Fibroblast of skin of abdomen (primary cell): ENCODE data around the gene IYD.
"Not testable (repeated sequence)": the region's sequence is repeated elsewhere in the genome, so short reads cannot be mapped to it uniquely, and the experiment has no call there.

Experiments
- DNase-seq: peaks from one replicate; pipeline ENCODE4 v3.0.0-alpha.2; 2013

IYD gene

DNA sequence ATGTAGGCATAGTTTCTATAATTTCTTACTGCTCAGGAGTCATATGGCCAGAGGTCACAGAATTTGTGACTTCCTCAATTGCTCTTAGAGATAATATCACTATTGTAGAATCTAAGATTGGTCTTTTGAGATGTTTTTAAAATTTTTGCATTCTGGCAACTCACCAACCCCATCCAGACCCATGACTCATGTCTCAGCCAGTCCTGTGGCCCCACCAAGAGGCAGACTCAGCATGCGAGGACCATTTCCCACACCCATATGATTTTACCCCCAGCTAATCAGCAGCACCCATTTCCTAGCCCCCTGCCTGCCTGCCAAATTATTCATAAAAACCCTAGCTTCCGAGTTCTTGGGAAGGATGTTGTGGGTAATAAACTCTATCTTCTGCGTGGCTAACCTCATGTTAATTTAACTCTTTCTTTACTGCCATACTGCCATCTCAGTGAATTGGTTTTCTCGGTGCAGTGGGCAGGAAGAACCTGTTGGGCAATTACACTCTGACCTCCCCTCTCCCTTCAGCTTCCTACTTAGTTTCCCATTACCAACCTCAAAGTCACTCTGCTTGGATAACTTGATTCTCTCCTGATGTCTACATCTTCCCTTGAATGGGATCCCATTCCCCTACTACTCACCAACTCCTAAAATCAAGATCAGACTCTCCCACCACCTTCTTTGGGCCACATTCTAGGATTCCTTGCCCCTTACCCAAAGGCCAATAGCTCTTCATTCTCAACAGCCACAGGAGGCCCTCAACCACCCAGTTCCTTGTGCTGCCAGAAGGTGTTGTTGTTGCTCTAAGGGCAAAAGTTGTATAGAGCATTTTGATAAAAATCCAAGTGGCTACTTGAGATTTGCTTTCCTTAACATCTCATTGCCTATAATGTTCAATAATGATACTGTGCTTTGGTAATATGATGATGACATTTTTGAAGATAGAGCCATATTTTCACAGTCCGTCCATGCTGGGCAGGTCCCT lies 16.2 kb upstream of the IYD start:
- peak; percentile 85 for DNase-seq

- DNase-seq = no peak
These were observed 15.4 kb upstream of the IYD start for GRCh38 chr6:150353445-150353844.

DNA sequence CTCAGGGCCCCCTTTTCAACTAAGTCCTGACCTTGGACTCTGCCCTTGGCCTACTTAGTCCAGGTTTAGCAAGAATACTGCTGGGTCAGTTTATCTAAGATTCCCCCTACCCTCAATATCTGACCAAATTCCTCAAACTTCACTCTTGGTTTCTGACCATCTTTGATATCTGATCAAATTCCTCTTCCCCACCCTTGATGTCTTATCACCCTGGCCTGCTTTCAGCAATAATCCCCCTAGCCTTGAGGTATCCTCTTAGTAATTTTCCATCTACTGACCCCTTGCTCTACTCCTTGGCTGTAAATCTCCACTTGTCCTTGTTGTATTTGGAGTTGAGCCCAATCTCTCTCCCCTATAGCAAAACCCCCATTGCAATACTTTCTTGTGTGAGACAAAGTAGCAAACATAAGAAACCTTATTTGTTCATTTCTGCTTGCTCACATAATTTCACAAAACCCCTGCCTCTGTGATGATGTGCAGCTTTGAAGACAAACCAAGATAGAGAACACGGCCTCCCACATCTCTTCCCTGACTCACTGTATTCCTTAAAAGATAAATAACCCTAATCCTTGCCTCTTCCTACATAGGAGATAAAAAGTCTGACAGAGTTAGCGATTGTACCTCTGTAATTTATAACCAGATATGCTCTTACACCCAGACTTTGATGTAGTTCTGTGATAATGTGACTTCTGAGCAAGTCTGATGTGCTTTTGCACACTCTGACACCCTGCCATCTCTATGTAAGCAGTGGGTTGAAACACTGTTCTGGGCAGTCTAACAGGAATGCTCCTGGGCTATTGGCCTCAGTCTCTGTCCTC lies 13.8 kb upstream of the IYD start:
- DNase-seq = peak; percentile 17

DNA sequence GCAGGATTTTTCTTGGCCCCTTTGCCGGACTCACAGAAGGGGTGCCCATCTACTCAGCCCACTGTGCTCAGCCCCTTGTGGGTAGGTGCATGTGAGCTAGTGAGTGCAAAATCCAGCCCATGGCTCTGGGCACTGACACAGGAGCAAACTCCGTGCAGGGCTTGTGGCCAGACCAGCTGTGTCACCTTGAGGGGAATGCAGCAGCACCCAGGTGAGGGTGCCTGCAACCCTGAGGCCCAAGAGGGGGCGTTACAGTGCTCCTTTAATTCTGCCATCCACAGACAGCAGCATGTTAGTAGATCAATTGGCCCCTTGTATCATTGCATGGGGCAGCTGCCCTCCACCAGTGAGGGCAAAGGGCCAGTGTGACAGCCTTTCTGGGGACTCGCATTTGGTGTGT lies 12.9 kb upstream of the IYD start:
- no peak for DNase-seq

DNA sequence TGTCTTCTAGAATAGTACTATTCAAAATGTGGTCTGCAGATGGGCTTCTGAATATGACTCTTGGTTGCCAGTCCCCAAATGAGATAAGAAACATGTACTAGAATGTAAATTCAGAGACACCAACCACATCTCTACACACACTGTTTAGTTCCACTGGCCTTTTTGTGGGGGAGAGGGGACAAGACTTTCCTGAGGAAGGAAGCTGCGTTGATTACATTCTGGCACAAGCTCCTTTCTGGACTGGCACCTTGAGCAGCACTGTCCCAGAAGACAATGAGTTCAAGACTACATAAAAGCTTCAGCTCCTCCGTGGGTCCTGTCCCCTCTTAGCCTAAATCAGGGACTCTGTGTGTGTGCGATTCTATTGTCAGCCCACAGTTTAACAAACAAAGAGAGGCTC lies 6.9 kb upstream of the IYD start:
- DNase-seq = no peak

DNA sequence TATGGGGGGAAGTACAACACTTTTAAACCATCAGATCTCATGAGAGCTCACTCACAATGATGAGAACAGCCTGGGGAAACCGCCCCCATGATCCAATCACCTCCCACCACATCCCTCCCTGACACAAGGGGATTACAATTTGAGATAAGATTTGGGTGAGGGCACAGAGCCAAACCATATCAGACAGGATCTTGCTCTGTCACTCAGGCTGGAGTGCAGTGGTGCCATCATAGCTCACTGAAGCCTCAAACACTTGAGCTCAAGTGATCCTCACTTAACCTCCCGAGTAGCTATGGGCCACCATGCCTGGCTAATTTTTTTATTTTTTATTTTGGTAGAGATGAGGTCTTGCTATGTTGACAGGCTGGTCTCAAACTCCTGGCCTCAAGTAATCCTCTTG lies 5.1 kb upstream of the IYD start:
- no peak for DNase-seq

GRCh38 chr6:150366118-150366778 lies 2.6 kb upstream of the IYD start:
- DNase-seq = no peak

DNA sequence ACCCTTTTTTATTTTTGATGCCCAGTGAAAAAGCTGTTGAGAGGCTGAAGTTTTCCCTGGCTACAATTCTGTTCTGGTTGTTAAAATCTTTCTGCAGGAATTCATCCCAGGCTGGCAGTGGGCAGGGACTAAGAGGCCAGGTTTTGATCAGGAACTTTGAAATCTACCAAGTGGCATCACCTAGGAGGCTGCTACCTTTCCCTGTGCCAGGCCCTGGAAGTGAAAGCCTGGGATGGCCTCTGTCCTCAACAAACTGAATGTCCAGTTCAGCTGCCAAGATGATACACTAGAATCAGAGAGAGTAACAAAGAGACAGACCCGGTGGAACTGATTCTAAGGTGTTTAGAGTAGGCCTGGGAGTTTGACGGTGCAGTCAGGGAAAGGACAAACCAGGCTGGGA lies 596 bp downstream of the IYD start:
- no peak for DNase-seq

DNA sequence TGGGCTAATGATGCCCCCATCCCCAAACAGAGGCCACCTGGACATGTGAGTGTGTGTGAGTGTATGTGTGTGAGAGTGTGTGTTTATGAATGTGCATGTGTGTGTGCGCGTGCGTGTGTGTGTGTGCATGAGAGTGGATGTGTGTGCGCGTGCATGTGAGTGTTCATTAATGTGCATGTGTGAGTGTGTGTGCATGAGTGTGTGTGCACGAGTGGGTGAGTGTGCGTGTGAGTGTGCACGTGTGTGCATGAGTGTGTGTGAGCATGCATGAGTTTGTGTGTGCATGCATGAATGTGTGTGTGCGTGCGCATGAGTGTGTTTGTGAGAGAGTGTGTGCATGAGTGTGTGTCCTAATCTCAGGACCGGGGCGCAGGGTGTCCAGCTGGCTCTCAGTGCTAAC lies 1.3 kb downstream of the IYD start:
- DNase-seq = no peak

GRCh38 chr6:150371356-150371755 lies 2.5 kb downstream of the IYD start:
- no peak for DNase-seq

GRCh38 chr6:150372051-150372450 lies 3.2 kb downstream of the IYD start:
- no peak for DNase-seq

DNA sequence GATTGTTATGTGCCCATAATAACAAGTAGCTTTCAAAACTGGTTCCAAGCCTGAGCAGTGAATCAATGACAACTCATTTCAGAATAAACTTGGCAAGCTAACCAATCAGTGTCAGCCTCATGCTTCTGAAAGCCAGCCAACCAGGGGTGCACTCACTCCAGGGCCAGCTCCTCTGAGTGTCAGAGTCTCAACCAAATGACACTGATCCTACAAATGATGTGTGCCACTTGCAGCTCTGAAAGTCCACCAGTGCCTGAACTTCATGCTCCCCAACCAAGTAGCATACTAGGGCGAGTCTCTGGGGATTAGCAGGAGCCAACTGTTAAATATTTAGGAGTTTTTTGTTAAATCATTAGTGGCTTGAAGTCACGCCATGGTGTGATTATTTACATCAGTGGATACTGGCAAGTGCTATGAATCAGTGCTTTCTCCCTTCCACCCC lies 4.5 kb downstream of the IYD start:
- DNase-seq = peak; percentile 52

DNA sequence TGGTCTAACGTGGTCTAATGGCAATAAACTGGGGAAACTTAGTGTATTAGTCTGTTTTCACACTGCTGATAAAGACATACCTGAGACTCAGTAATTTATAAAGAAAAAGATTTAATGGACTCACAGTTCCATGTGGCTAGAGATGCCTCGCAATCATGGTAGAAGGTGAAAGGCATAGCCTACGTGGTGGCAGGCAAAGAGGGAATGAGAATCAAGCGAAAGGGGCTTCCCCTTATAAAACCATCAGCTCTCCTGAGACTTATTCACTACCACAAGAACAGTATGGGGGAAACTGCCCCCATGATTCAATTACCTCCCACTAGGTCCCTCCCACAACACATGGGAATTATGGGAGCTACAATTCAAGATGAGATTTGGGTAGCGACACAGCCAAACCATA lies 5.5 kb downstream of the IYD start:
- DNase-seq = not testable (repeated sequence)

- DNase-seq = no peak
These were observed 8.5 kb downstream of the IYD start for GRCh38 chr6:150377211-150377781.

DNA sequence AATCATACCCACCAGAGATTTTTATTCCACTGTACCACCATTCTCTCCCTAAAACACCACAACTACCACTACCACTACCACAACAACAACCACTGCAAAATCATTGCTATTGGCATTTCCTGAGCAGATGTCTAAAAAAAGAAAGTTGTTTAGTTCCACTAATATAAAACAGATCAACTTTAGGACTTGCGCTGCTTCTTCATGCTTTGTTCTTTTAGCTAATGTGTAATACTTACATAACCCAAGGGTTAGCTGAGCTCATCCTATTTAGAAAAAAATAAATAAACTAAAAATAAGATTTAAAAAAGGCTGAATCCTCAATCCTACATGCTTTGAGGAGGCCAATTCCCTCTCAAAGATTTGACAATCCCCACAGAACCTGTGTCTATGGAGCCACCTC lies 11.4 kb downstream of the IYD start:
- DNase-seq = peak; percentile 28

DNA sequence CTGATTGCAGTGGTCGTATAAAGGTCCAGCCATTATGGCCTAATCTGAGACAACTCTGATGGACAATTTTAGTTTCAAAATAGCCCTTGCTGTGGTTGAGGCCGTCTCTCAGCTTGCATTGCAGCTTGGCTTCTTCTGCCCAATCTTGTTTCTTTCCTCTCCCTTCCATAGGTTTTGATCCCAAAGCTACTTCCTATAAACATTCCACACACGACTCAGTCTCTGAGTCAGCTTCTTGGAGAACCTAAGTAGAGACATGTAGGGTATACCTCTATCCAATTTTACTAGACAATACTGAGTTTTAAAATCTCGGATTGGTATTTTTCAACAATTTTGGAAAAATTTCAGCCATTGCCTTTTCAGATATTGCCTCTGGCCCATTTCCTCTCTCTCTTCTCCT lies 13.4 kb downstream of the IYD start:
- peak; percentile 60 for DNase-seq

- DNase-seq = no peak
These were observed 22.6 kb downstream of the IYD start for GRCh38 chr6:150391414-150391813.

GRCh38 chr6:150391890-150392289 lies 23.1 kb downstream of the IYD start:
- DNase-seq = no peak

DNA sequence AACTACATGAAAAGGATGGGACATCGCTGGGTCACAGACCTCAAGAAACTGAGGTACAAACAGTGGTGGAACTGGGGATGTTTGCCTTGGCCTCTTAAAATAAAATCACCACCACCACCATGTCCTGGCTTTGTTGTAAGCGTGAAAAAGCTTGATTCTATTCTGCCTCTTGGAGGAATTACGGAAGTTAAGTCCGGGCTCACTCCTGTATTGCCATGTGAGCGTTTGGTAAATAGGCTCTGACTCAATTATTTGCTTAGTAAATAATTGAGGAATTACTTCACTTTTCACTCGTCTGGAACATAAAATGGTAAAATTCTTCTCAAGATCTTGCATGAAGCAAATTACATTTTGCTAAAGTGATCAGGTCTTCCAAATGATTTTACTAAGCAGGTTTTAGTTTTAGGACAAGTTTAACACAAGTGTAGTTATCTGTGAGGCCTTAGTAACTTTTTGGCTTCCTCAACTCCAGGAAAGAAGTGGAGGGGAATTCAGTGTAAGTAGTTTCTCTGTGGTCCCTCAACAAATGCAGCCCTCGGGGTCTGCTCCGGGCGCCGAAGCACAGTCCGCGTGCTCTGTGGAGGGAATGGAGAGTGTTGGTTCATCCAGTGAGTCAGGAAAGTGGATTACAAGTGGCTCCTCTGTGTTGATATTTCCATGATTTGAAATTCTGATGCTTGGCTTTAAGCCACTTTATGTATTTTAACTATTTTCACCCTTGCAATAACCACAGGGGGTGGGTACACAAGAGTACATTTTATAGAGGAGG lies 23.8 kb downstream of the IYD start:
- no peak for DNase-seq

GRCh38 chr6:150394053-150394898 lies 25.5 kb downstream of the IYD start:
- DNase-seq = no peak

DNA sequence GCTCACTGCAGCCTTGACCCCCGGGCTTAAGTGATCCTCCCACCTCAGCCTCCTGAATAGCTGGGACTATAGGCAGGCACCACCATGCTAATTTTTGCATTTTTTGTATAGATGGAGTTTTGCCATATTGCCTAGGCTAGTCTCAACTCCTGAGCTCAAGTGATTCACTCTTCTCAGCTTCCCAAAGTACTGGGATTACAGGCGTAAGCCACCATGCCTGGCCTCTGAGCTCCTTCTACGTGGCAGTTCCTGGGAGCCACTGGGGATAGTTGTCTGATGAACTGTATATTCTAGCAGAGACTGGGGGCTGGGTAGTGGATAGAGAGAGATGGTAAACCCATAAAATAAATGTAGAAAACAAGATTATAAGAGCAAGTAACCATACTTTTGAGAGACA lies 26.1 kb downstream of the IYD start:
- DNase-seq = no peak
